ENCODE data around the gene IWS1.
"Not testable (repeated sequence)": the region's sequence is repeated elsewhere in the genome, so short reads cannot be mapped to it uniquely, and the experiment has no call there.

- TF ChIP-seq CTCF, POLR2A (IDR thresholded peaks at IDR 0.05): not testable (repeated sequence)
Measured at GRCh38 chr2:127529416-127529815, 3.1 kb upstream of the IWS1 start.

Data from uterus (tissue), 2 donors.